Activated T-helper 2 cell treated with anti-CD3 and anti-CD28 coated beads, Interferon-gamma antibody, Interleukin-2, Interleukin-4, amounts not matched to agents 10 μg/mL and 5 μg/mL and 100 μg/mL, durations not matched to agents 14 hours and 24 hours and 36 hours (primary cell): ENCODE results near the gene ASTL. TPM values are rescaled to one million over a fixed set of nuclear protein-coding genes. Genes with fewer than 3 reads are reported as not detected.
"Not testable (repeated sequence)": the region's sequence is repeated elsewhere in the genome, so short reads cannot be mapped to it uniquely, and the experiment has no call there.

ENCODE experiments used
- DNase-seq: peaks from one replicate; pipeline ENCODE4 v3.0.0; 2021; ENCODE audit warnings: low spot score
- H3K27ac Mint-ChIP-seq: one replicate; pipeline ENCODE4 v1.8.0; 2021; ENCODE audit warnings: mixed read lengths
- H3K27me3 Mint-ChIP-seq: one replicate; pipeline ENCODE4 v1.8.0; 2021; ENCODE audit warnings: low read depth, mixed read lengths
- H3K36me3 Mint-ChIP-seq: one replicate; pipeline ENCODE4 v1.8.0; 2021; ENCODE audit warnings: low read depth, mixed read lengths
- H3K4me1 Mint-ChIP-seq: one replicate; pipeline ENCODE4 v1.8.0; 2021; ENCODE audit warnings: low read depth, mixed read lengths
- H3K4me3 Mint-ChIP-seq: one replicate; pipeline ENCODE4 v1.8.0; 2021; ENCODE audit warnings: low read depth, mild to moderate bottlenecking, moderate library complexity, mixed read lengths
- H3K9me3 Mint-ChIP-seq: one replicate; pipeline ENCODE4 v1.8.0; 2021; ENCODE audit warnings: mixed read lengths
- intact Hi-C: fragments of 100-400 bp; cut with micrococcal nuclease; formaldehyde crosslinking; loops from one replicate; pipeline ENCODE4 v1.15.1; 2023
- total RNA-seq: library from RNA; stranded (reverse); gene quantifications from 2 replicates; pipeline ENCODE4 v1.2.3, GENCODE V29; 2022

ASTL gene
- total RNA-seq, 1 donor from 2014 or later: 1.3 TPM

DNA sequence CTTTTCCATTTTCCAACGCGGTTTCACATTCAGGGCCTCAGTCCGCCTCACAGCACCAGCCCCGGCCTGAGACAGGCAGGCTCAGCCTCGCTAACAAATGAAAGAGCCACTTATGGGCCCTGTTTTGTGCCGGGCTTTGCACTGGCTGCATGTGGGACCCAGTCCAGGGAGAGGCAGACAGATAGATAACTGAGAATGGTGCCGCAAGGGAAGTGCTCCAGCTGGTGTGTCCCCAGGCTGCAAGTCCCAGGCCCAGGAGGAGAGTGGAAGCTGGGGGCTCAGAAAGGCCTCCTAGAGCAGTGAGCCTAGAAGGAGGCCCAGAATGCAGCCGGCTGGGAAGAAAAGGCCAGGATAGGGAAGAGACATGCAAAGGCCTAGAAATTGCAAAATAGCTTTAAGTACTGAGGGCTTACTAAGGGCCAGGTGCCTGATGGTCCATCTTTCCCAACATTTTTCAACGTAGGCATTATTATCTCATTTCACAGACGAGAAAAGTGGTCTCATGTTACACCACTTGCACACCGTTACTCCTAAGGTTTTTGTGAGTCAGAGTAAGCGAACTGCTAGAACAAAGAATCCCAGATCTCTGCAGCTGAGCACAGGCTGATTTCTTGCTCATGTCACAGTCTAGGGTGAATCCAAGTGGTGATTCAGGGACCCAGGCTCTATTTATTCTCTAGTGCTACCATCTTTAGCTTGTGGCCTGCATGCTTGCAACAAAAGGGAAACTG, 47.9 kb downstream of the ASTL start:
- intact Hi-C loops: no loop called here
- no peak for DNase-seq
- Mint-ChIP-seq H3K4me1 (peaks cover 5% of the 10 kb centered on the region), H3K27me3 (peaks cover 11% of the 10 kb centered on the region), H3K36me3 (no peaks in the 10 kb centered on the region), H3K4me3 (no peak overlapping the region), H3K27ac (no peak overlapping the region), H3K9me3 (no peaks in the 10 kb centered on the region)

DNA sequence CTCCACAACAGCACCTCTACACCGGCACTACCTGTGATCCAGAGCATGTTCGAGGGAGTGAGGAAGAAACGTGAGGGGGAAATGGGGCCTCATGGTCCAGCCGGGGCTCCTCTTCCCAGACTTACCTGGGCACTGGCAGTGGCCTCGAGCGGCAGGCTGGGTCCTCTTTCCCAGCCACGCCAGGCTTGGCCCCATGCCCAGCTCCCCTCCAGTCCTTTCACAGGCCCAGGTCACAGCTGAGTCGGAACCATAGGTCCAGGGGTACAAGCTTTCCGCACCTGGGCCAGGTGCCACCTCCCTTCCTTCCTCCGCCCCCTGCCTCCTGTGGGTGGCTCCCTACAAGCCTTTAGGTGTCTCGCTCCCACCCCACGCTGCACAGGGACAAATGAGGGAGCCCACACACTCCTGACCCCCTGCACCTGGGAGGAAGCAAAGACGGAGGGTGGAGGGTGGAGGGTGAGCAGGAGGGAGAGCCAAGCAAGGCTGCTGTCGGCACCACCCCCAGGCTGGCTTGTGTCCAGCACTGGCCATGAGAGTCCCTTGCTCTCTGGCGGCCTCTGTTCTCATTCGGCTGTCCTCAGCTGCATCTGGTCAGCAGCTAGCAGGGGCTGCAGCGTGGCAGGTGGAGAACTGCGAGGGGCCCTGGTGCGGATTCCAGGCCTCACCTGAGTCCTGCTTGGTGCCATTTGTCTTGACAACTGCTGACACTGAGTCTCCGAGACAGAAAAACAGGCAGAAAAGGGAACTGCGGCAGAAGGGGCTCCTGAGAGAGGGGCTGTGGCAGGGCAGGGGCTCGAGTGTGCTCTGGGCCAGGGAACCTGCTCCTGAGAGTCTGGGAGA, 48.7 kb downstream of the ASTL start:
- Mint-ChIP-seq H3K9me3 (no peaks in the 10 kb centered on the region), H3K27me3 (peaks cover 8% of the 10 kb centered on the region), H3K27ac (no peak overlapping the region), H3K36me3 (no peaks in the 10 kb centered on the region), H3K4me1 (peaks cover 5% of the 10 kb centered on the region), H3K4me3 (no peak overlapping the region)
- DNase-seq: no peak
- intact Hi-C loops: no loop called here

GRCh38 chr2:96088340-96089335, 49.7 kb downstream of the ASTL start:
- peaks cover 2% of the 10 kb centered on the region for H3K27me3 Mint-ChIP-seq
- intact Hi-C loops: no loop called here
- no peaks in the 10 kb centered on the region for H3K36me3 Mint-ChIP-seq
- H3K4me1 Mint-ChIP-seq: peaks cover 5% of the 10 kb centered on the region
- H3K9me3 Mint-ChIP-seq: no peaks in the 10 kb centered on the region
- no peak overlapping the region for H3K27ac Mint-ChIP-seq
- H3K4me3 Mint-ChIP-seq: no peak overlapping the region
- no peak for DNase-seq

GRCh38 chr2:96087130-96087529, 51.2 kb downstream of the ASTL start:
- no peak for DNase-seq
- intact Hi-C loops: no loop called here
- Mint-ChIP-seq H3K4me3 (no peak overlapping the region), H3K27ac (no peak overlapping the region), H3K36me3 (no peaks in the 10 kb centered on the region), H3K4me1 (peaks cover 5% of the 10 kb centered on the region), H3K9me3 (no peaks in the 10 kb centered on the region), H3K27me3 (no peaks in the 10 kb centered on the region)

DNA sequence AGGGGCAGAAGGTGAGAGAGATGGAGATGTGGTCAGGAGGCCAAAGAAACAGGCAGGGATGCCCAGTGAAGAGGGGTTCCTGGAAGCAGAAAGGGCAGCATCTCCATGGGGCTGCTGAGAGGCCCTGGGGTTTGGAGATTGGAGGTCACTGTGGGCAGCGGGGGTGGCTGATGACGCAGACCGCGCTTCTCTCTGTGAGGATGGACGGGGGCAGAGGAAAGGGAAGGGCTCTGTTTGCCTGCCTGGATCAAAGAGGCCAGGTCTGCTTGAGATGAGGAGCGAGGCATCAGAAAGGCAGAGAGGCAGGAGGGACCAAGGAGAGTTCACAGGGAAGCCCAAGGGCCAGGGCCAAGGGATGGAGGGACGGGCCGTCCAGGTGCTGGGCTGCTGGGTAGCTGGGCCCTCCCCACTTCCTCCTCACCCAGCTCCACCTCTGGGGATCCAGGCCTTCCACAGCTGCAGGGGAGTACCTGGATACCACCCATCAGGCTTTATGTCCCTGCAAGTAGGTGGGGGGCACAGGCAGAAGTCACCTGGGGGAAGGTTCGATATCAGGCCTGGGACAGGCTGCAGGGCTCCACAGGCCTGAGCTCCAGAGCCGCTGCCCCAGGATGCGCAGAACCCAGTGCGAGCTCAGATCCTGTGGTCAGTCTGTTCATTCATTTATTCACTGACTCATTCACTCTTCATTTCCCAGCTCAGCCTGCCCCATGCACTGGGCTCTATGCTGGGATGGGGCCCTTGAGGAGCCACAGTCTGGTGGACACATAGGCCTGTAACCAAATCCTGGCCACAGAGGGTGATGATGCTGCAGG, 52.6 kb downstream of the ASTL start:
- no peak for DNase-seq
- Mint-ChIP-seq H3K36me3 (no peaks in the 10 kb centered on the region), H3K27me3 (no peaks in the 10 kb centered on the region), H3K27ac (no peak overlapping the region), H3K4me3 (no peak overlapping the region), H3K9me3 (no peaks in the 10 kb centered on the region), H3K4me1 (peaks cover 5% of the 10 kb centered on the region)
- intact Hi-C loops: no loop called here

DNA sequence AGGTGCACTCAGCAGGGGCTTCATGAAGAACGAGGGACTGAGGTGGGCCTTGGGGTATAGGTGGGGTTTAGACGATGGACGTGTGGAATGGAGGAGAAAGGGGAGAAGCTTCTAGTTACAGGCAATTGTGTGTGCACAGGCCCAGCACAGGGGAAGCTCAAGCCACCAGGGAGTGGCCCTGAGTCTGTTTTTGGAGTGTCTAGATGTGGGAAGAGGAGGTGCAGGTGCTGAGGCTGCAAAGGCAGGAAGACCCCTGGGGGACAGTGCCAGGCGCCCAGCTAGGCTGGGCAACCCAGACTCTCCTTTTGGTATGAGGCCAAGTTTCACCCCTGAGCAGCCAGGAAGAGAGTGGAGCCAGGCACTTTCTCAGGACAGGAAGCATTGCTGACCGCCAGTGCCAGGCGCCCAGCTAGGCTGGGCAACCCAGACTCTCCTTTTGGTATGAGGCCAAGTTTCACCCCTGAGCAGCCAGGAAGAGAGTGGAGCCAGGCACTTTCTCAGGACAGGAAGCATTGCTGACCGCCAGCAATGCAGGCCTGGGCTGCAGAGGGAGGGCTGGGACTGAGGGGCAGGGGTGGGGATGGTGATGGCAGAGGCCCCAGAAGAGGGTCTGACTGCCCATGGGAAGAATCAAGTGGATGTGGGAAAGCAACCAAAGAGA, 53.3 kb downstream of the ASTL start:
- H3K9me3 Mint-ChIP-seq, H3K4me3 Mint-ChIP-seq, DNase-seq, H3K36me3 Mint-ChIP-seq, H3K27me3 Mint-ChIP-seq, H3K4me1 Mint-ChIP-seq, H3K27ac Mint-ChIP-seq, intact Hi-C loops: not testable (repeated sequence)

DNA sequence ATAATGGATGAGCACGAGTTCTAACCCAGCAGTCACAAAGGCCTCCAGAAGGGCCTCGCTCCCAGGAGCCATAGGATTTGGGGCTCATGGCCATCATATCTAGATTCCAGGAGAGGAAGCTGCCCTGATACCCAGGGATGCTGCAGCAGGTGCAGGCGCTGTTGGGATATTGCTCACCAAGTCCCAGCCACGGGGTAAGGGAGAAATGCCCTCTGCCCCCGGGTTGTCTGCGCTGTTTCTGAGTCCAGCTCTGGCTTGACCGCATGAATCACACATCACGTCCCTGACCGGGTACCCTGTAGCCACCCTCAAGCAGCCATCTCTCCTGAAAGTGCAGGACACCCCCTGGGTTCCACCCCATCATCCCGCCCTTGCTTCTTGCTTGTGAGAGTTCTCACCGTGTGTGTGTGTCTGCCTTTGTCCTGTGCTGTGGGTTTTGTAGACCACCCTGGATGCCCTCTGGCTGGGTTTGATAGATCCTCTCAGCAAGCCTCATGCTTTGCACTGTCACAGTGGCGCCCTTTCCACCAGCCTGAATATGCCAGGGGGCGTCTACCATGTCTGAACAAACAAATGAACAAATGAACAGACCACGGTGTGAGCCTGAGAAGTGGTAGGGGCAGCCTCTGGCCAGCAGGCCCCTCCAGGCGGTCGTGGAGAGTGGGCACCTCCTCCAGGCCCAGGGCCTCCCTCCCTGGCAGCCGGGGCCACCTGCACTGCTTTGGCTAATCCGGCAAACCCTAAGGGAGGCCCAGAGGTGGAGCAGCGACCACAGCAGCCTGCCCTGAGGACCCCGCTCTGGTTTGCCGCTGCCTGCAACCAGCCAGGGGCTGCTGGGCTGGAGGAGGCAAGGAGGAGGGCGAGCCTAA, 54.1 kb downstream of the ASTL start:
- intact Hi-C loops: no loop called here
- Mint-ChIP-seq H3K9me3 (no peaks in the 10 kb centered on the region), H3K36me3 (no peaks in the 10 kb centered on the region), H3K4me3 (no peak overlapping the region), H3K27me3 (peaks cover 6% of the 10 kb centered on the region), H3K27ac (no peak overlapping the region), H3K4me1 (peaks cover 5% of the 10 kb centered on the region)
- no peak for DNase-seq

DNA sequence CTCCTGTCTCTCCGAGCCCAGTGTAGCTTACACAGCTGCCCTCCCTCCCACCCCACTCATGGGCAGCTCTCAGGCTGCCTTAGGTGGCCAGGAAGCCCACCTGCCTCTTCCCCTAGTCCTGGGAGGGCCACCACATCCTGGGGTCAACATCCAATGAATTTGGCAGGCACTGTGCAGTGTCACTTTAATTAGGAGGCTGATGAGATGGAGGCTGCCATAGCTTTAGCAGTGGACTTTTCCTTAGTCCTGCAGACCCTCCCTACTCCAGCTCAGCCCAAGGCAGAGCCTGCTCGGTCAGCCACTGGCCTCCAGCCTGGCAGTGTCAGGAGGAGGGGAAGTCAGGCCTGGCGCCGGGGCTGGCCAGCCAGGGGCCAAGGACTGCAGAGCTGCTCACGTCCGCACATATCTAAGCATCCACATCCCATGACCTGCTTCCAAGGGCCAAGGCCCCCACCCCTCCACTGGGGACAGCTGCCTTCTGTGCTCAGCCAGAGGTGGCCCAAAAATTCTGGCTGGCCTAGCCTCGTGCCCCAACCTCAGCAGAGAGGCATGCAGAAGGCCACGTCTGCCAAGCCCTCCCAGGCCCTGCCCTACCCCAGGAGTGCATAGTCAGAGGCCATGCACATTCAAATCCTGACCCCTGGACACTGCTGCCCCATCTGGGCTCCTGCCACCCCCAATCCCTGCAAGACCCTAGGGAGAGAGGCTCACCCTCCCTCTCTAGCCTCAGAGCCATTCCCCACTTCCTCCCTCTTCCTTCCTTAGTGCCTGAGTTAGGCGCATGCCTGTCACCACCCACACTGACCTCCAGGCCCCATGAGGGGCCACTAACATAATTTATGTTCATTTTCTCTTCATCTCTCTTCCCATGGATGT, 55.0 kb downstream of the ASTL start:
- DNase-seq: no peak
- no peak overlapping the region for H3K27ac Mint-ChIP-seq
- intact Hi-C loops: no loop called here
- no peak overlapping the region for H3K4me3 Mint-ChIP-seq
- H3K27me3 Mint-ChIP-seq: peaks cover 10% of the 10 kb centered on the region
- no peaks in the 10 kb centered on the region for H3K36me3 Mint-ChIP-seq
- no peaks in the 10 kb centered on the region for H3K9me3 Mint-ChIP-seq
- peaks cover 5% of the 10 kb centered on the region for H3K4me1 Mint-ChIP-seq

DNA sequence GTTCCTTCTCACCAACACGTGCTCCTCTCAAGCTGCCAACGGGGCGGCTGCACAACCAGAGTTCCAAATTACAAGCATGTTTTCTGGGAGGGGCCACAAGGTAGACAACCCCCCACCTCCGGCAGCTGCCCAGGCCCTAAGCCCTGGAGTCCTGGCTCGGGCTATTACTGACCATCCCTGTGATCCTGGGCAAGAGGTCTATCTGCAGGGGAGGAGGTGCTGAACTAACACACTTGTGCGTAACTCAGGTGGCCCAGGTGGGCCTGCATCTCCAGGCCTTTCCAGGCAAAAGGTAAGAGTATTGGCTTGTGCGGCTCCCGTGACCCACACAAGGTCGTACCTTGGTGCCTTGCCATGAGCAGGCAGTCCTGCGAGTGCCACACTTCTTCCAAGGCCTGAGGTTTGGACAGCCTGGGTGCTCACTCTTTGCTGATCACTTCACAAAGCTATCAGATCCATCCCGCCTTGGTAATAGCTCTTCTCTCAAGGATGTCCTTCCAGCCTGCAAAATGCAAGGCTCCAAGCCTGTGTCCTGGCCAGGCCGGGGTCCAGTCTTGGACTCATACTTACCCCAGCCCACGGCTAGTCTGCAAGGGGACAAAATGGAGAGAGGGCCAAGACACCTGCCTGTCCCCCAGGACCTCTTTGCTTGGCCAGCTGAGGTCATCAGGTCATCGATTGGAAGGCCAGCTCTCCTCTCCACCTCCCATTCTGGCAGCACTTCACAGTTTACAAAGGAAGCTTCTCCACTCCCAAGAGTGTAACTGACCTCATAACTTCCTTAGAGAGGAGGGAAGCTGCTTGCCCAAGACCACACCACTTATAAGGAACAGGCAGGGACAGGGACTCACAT, 55.9 kb downstream of the ASTL start:
- no peaks in the 10 kb centered on the region for H3K36me3 Mint-ChIP-seq
- peaks cover 4% of the 10 kb centered on the region for H3K4me1 Mint-ChIP-seq
- DNase-seq: no peak
- intact Hi-C loops: no loop called here
- H3K4me3 Mint-ChIP-seq: no peak overlapping the region
- no peaks in the 10 kb centered on the region for H3K9me3 Mint-ChIP-seq
- no peak overlapping the region for H3K27ac Mint-ChIP-seq
- H3K27me3 Mint-ChIP-seq: peaks cover 15% of the 10 kb centered on the region

DNA sequence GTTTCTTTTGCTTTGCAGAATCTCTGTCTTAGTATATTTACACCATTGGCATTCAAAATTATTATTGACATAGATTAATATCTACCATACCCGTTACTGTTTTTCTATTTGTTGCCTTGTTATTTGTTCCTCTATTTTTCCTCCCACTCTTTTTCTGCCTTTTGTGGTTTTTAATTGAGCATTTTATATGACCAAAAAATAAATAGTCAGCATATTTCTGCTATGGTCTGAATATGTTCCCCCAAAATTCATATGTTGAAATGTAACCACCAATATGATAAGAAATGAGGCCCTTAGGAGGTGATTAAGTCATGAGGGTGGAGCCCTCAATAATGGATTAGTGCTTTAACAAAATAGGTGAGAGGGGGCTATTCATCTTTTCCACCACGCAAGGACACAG, 57.3 kb downstream of the ASTL start:
- H3K4me3 Mint-ChIP-seq: no peak overlapping the region
- no peak for DNase-seq
- H3K27ac Mint-ChIP-seq: no peak overlapping the region

More for the DNA sequence above, 57.3 kb downstream of the ASTL start:
- intact Hi-C loops: no loop called here
- peaks cover 18% of the 10 kb centered on the region for H3K27me3 Mint-ChIP-seq
- no peaks in the 10 kb centered on the region for H3K9me3 Mint-ChIP-seq
- H3K4me1 Mint-ChIP-seq: no peaks in the 10 kb centered on the region
- H3K36me3 Mint-ChIP-seq: no peaks in the 10 kb centered on the region
